ENCODE data around the gene TMEM95.

Gene TMEM95

DNA sequence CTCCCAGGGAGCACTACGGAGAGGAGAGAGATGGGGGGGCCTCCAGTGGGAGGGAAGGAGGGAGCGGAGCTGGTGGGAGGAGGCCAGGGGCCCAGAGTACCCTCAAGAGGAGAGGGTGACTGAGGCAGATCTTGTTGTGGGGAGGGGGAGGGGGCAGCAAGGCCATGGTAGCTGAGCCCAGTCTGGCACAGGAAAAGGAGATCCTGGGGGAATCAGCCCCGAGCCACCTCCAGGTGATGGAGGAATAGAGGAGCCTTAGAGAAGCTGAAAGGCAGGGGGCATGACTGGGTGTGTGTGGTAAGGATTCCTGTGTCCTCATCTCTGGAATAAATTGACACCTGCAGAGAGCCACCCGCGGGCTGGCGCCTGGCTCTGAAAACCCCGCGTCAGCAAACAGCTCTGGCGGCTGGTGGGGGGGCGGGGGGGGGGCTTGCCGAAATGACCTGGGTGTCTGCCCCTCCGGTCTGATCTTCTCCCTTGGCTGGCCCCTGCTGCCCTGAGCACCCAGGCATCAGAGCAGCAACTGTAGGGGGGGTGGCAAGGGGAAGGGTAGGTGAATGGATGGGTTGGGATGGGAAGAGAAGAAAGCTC is 51.4 kb downstream of the TMEM95 start:
- no peak for DNase-seq
